ENCODE measurements around the gene MYO1G. TPM values are rescaled to one million over a fixed set of nuclear protein-coding genes. Genes with fewer than 3 reads are reported as not detected.

MYO1G gene
- total RNA-seq, 1 experiment from 2014 or later = 0.17 TPM

DNA sequence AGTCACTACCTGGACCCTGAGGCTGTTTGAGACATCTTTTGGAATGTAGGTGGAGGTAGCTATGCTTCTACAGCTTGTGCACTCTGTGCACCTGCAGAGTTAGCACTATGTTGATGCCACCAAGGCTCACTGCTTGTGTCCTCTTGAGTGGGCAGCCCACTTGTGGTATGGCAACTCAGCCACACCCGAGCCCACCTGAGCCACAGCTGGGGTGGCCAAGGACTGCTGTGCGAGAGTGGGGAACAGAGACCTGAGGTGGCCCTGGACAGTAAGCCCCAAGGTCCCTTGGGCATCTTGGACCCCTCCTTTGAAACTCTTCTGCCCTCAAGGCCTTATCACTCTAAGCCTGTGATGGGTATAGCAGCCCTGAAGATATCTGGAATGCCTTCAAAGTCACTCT lies 25.7 kb downstream of the MYO1G start:
- Histone ChIP-seq H3K4me3 (ENCODE audit: low read depth, low read length, poor library complexity, severe bottlenecking) (no peak overlapping the region), H3K9me3 (ENCODE audit: low read depth, low read length, poor library complexity, severe bottlenecking) (no peaks in the 10 kb centered on the region), H3K27ac (ENCODE audit: low read depth, low read length, poor library complexity, severe bottlenecking) (no peak overlapping the region), H3K4me1 (ENCODE audit: insufficient read depth, low read length, poor library complexity, severe bottlenecking) (no peaks in the 10 kb centered on the region), H3K27me3 (replicated peaks; ENCODE audit: insufficient read depth, low read depth, low read length, poor library complexity) (no peaks in the 10 kb centered on the region), H3K36me3 (ENCODE audit: insufficient read depth, low read length, poor library complexity, severe bottlenecking) (no peaks in the 10 kb centered on the region)
- ChIA-PET CTCF (no interaction called here), POLR2A (ENCODE audit: low non-redundant PET) (no interaction called here)
- intact Hi-C loops (cut with micrococcal nuclease; ENCODE audit: unreplicated experiment) = no loop called here
- DNase-seq (ENCODE audit: low spot score) = no peak
- TF ChIP-seq, protein P1, sequence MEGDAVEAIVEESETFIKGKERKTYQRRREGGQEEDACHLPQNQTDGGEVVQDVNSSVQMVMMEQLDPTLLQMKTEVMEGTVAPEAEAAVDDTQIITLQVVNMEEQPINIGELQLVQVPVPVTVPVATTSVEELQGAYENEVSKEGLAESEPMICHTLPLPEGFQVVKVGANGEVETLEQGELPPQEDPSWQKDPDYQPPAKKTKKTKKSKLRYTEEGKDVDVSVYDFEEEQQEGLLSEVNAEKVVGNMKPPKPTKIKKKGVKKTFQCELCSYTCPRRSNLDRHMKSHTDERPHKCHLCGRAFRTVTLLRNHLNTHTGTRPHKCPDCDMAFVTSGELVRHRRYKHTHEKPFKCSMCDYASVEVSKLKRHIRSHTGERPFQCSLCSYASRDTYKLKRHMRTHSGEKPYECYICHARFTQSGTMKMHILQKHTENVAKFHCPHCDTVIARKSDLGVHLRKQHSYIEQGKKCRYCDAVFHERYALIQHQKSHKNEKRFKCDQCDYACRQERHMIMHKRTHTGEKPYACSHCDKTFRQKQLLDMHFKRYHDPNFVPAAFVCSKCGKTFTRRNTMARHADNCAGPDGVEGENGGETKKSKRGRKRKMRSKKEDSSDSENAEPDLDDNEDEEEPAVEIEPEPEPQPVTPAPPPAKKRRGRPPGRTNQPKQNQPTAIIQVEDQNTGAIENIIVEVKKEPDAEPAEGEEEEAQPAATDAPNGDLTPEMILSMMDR (conservative IDR thresholded peaks at IDR 0.05; ENCODE audit: low read depth, low read length) = no peak
- no peak for TF ChIP-seq EZH2 (IDR thresholded peaks at IDR 0.05; ENCODE audit: borderline replicate concordance, low read depth, low read length, poor library complexity, severe bottlenecking)
- BruUV-seq (replicated peaks) = no TSS peak

DNA sequence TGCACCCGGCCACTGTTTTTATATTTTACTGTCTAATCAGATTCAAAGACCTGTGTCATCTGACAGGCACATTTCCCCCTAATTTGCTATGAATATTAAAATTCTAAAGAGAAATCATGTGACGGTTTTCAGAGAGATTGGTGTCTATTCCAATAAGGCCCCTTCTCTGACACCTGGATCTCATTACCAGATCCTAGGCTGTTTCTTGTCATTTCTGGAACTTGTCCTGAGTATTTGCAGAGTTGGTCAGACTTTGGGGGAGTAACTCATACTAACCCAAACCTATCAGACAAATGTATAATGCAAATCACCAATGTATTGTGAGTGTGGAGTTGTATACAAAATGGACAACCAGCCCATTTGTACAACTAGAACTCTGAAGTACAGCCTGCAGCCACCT lies 29.5 kb downstream of the MYO1G start:
- TF ChIP-seq, protein P1 (conservative IDR thresholded peaks at IDR 0.05; ENCODE audit: low read depth, low read length) = no peak
- TF ChIP-seq EZH2 (IDR thresholded peaks at IDR 0.05; ENCODE audit: borderline replicate concordance, low read depth, low read length, poor library complexity, severe bottlenecking) = no peak
- Histone ChIP-seq H3K4me3 (ENCODE audit: low read depth, low read length, poor library complexity, severe bottlenecking) (no peak overlapping the region), H3K36me3 (ENCODE audit: insufficient read depth, low read length, poor library complexity, severe bottlenecking) (no peaks in the 10 kb centered on the region), H3K9me3 (ENCODE audit: low read depth, low read length, poor library complexity, severe bottlenecking) (no peaks in the 10 kb centered on the region), H3K4me1 (ENCODE audit: insufficient read depth, low read length, poor library complexity, severe bottlenecking) (no peaks in the 10 kb centered on the region), H3K27ac (ENCODE audit: low read depth, low read length, poor library complexity, severe bottlenecking) (no peak overlapping the region), H3K27me3 (replicated peaks; ENCODE audit: insufficient read depth, low read depth, low read length, poor library complexity) (no peaks in the 10 kb centered on the region)
- intact Hi-C loops (cut with micrococcal nuclease; ENCODE audit: unreplicated experiment) = no loop called here
- DNase-seq (ENCODE audit: low spot score) = no peak
- BruUV-seq (replicated peaks) = no TSS peak
- ChIA-PET CTCF (no interaction called here), POLR2A (ENCODE audit: low non-redundant PET) (no interaction called here)

DNA sequence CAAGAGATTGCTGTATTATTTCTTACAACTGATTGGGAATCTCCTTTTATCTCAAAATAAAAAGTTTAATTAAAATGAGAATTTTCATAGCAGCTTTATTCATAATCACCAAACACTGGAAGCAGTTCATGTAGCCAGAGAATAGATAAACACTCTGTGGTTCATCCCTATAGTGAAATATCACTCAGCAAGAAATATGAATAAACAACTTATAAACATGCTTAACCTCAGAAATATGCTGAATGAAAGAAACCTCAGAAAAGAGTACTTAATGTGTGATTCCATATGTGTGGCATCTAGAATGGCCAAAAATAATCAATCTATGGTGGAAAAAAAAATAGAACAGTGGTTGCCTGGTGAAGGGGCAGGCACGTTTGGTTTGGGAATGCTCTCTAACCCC lies 33.3 kb downstream of the MYO1G start:
- BruUV-seq (replicated peaks) = no TSS peak
- Histone ChIP-seq H3K36me3 (ENCODE audit: insufficient read depth, low read length, poor library complexity, severe bottlenecking) (no peaks in the 10 kb centered on the region), H3K9me3 (ENCODE audit: low read depth, low read length, poor library complexity, severe bottlenecking) (no peaks in the 10 kb centered on the region), H3K27ac (ENCODE audit: low read depth, low read length, poor library complexity, severe bottlenecking) (no peak overlapping the region), H3K27me3 (replicated peaks; ENCODE audit: insufficient read depth, low read depth, low read length, poor library complexity) (no peaks in the 10 kb centered on the region), H3K4me3 (ENCODE audit: low read depth, low read length, poor library complexity, severe bottlenecking) (no peak overlapping the region), H3K4me1 (ENCODE audit: insufficient read depth, low read length, poor library complexity, severe bottlenecking) (no peaks in the 10 kb centered on the region)
- ChIA-PET POLR2A (ENCODE audit: low non-redundant PET) (no interaction called here), CTCF (no interaction called here)
- intact Hi-C loops (cut with micrococcal nuclease; ENCODE audit: unreplicated experiment) = no loop called here
- TF ChIP-seq, protein P1 (conservative IDR thresholded peaks at IDR 0.05; ENCODE audit: low read depth, low read length) = no peak
- no peak for TF ChIP-seq EZH2 (IDR thresholded peaks at IDR 0.05; ENCODE audit: borderline replicate concordance, low read depth, low read length, poor library complexity, severe bottlenecking)
- DNase-seq (ENCODE audit: low spot score) = no peak
